Keratinocyte (primary cell): Measurements from ENCODE around the gene STUB1. TPM values are rescaled to one million over a fixed set of nuclear protein-coding genes. Genes with fewer than 3 reads are reported as not detected.

Experiments used
- DNase-seq: peaks from one replicate; pipeline ENCODE4 v3.0.0-alpha.2; 2011; ENCODE audit warnings: low read depth, missing footprints, low spot score
- FAIRE-seq: peaks from 2 replicates; lab custom pipeline; 2011; peaks lifted over from hg19 to GRCh38; lab: Jason Lieb, UNC
- H2AFZ ChIP-seq: 2 replicates; pipeline ENCODE4 v1.6.0; 2012; ENCODE audit warnings: low read length, control low read depth, inconsistent platforms; ENCODE audit not compliant: control insufficient read depth
- H3K27ac ChIP-seq: 2 replicates; pipeline ENCODE4 v1.5.1; 2011; ENCODE audit warnings: low read length; ENCODE audit not compliant: control insufficient read depth, insufficient read depth
- H3K27me3 ChIP-seq: 3 replicates; pipeline ENCODE4 v1.6.0; 2011; ENCODE audit warnings: low read length; ENCODE audit not compliant: control insufficient read depth, insufficient read depth; ENCODE audit errors: extremely low read depth
- H3K36me3 ChIP-seq, 2 experiments: 2 replicates in 1 of 2; 3 replicates in 1 of 2; pipeline ENCODE4 v1.5.1; 2011; ENCODE audit warnings: low read length in 2 of 2, mild to moderate bottlenecking in 1 of 2; ENCODE audit not compliant: control insufficient read depth in 2 of 2, insufficient read depth in 2 of 2; ENCODE audit errors: extremely low read depth in 1 of 2
- H3K4me1 ChIP-seq: 3 replicates; pipeline ENCODE4 v1.5.1; 2011; ENCODE audit warnings: low read length; ENCODE audit not compliant: control insufficient read depth, insufficient read depth; ENCODE audit errors: extremely low read depth
- H3K4me2 ChIP-seq: 3 replicates; pipeline ENCODE4 v1.6.0; 2011; ENCODE audit warnings: low read depth, low read length; ENCODE audit not compliant: control insufficient read depth, insufficient read depth; ENCODE audit errors: extremely low read depth
- H3K4me3 ChIP-seq, 3 experiments: fragments of 200-600 bp in 1 of 3; sonication (generic) in 1 of 3; 2 replicates in 2 of 3; 3 replicates in 1 of 3; pipeline ENCODE4 v1.5.1; 2011 to 2016; ENCODE audit warnings: low read length in 3 of 3, mild to moderate bottlenecking in 3 of 3, control low read depth in 2 of 3, inconsistent platforms in 1 of 3, low read depth in 1 of 3, mixed read lengths in 1 of 3, mixed run types in 1 of 3, moderate library complexity in 1 of 3; ENCODE audit not compliant: control insufficient read depth in 2 of 3, insufficient read depth in 2 of 3; ENCODE audit errors: extremely low read depth in 1 of 3
- H3K79me2 ChIP-seq: 2 replicates; pipeline ENCODE4 v1.6.0; 2012; ENCODE audit warnings: low read length; ENCODE audit not compliant: control insufficient read depth, insufficient read depth
- H3K9ac ChIP-seq: 3 replicates; pipeline ENCODE4 v1.6.0; 2011; ENCODE audit warnings: low read length; ENCODE audit not compliant: control insufficient read depth, insufficient read depth; ENCODE audit errors: extremely low read depth
- H3K9me1 ChIP-seq: 3 replicates; pipeline ENCODE4 v1.6.0; 2011; ENCODE audit warnings: low read length; ENCODE audit not compliant: control insufficient read depth, insufficient read depth; ENCODE audit errors: extremely low read depth
- H3K9me3 ChIP-seq: 2 replicates; pipeline ENCODE4 v1.5.1; 2012; ENCODE audit warnings: low read depth, low read length; ENCODE audit not compliant: control insufficient read depth
- H4K20me1 ChIP-seq: 3 replicates; pipeline ENCODE4 v1.6.0; 2011; ENCODE audit warnings: low read length; ENCODE audit not compliant: control insufficient read depth, insufficient read depth; ENCODE audit errors: extremely low read depth
- CTCF ChIP-seq, 3 experiments: IDR thresholded peaks in 1 of 3; conservative IDR thresholded peaks in 1 of 3; optimal IDR thresholded peaks in 1 of 3; 2 replicates in 2 of 3; 3 replicates in 1 of 3; pipeline versions ENCODE3 to v1.5.1; 2011; ENCODE audit warnings: low read length in 3 of 3, mild to moderate bottlenecking in 3 of 3, moderate library complexity in 2 of 3, control low read depth in 1 of 3, inconsistent platforms in 1 of 3; ENCODE audit not compliant: insufficient read depth in 2 of 3; ENCODE audit errors: extremely low read depth in 1 of 3
- EZH2 ChIP-seq: IDR thresholded peaks from one replicate; pipeline ENCODE4 v1.6.1; 2012; ENCODE audit warnings: inconsistent platforms, mild to moderate bottlenecking, low read length, moderate library complexity
- dilution Hi-C: fragments of 300-500 bp; cut with MboI; formaldehyde crosslinking; loops from one replicate; pipeline ENCODE4 v1.7.0; 2020; ENCODE audit warnings: low sequenced_read_pairs; ENCODE audit not compliant: extremely low pct_ligation_motif_present
- polyA plus RNA-seq, 5 experiments: library from polyadenylated mRNA; depleted of rRNA in 3 of 5; stranded (reverse) in 3 of 5; stranded (forward) in 1 of 5; unstranded in 1 of 5; fragments of >200 nt; gene quantifications; 1 replicate in 1 of 5; 2 replicates in 3 of 5; 3 replicates in 1 of 5; pipeline versions ENCODE4 v1.2.1 to v1.2.3, GENCODE V29; 2011 to 2012; ENCODE audit warnings: missing spikeins in 2 of 5, low read depth in 1 of 5, low replicate concordance in 1 of 5

The STUB1 gene
- polyA plus RNA-seq, 1 donor (not counting 4 experiments of a cell fraction or from before 2014, with no cell fraction given), result 124 TPM

- H3K9me3 ChIP-seq, result no peaks in the 10 kb centered on the region
- no peak overlapping the region for H3K4me3 ChIP-seq
- no peak overlapping the region for H3K27ac ChIP-seq
- no peaks in the 10 kb centered on the region for H3K9me1 ChIP-seq
- no peak overlapping the region for H3K9ac ChIP-seq
- TF ChIP-seq EZH2, result no peak
- TF ChIP-seq CTCF (optimal IDR thresholded peaks at IDR 0.05 in 1 of 3, IDR thresholded peaks at IDR 0.05 in 1 of 3, conservative IDR thresholded peaks at IDR 0.05 in 1 of 3; ENCODE audit: extremely low read depth in 1 of 3, insufficient read depth in 2 of 3, low read length in 3 of 3), result no peak
- peak overlapping the region; percentile 83 for H3K4me2 ChIP-seq
- FAIRE-seq (no peak), DNase-seq (no peak)
- H3K4me1 ChIP-seq, result peaks cover 10% of the 10 kb centered on the region
- dilution Hi-C loops, result no loop called here
- H3K27me3 ChIP-seq, result no peaks in the 10 kb centered on the region
- H2AFZ ChIP-seq, result no peak overlapping the region
- peaks cover 28% of the 10 kb centered on the region for H3K79me2 ChIP-seq
- H3K36me3 ChIP-seq, result peaks cover 18 to 33% of the 10 kb centered on the region in 2 experiments
- H4K20me1 ChIP-seq, result no peaks in the 10 kb centered on the region
Measured at GRCh38 chr16:669666-670065, 10.5 kb upstream of the STUB1 start.

DNA sequence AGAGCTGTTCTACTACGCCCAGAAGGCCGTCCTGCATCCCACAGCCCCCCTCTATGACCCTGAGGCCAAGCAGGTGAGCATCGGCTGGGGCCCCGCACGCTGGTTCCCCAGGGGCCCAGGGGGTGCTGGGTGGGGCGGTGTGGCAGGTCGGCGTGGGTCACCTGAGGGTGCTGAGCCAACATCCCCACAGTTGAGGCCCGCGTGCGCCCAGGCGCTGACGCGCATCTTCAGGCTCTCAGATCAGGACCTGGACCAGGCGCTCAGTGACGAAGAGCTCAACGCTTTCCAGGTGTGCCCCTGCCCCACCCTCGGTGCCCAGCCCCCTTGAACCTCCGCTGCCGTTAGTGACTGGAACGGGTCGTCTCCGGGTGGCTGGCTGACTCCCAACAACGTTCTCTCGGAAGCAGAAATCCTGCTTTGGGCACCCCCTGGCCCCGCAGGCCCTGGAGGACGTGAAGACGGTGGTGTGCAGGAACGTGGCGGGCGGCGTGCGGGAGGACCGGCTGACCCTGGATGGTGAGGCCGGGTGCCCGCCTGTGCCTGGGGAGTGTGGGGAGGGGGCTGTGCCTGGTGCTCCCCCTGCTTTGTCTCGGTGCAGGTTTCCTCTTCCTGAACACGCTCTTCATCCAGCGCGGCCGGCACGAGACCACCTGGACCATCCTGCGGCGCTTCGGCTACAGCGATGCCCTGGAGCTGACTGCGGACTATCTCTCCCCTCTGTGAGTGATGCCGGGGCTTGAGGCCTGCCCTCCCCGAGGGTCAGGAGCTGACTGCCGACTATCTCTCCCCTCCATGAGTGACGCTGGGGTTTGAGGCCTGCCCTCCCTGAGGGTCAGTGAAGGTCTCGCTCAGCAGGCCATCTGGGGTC lies 9.5 kb upstream of the STUB1 start:
- DNase-seq, result no peak
- no peak overlapping the region for H3K4me2 ChIP-seq
- dilution Hi-C loops, result no loop called here
- H4K20me1 ChIP-seq, result no peaks in the 10 kb centered on the region
- no peak for TF ChIP-seq EZH2
- TF ChIP-seq CTCF (optimal IDR thresholded peaks at IDR 0.05 in 1 of 3, IDR thresholded peaks at IDR 0.05 in 1 of 3, conservative IDR thresholded peaks at IDR 0.05 in 1 of 3; ENCODE audit: extremely low read depth in 1 of 3, insufficient read depth in 2 of 3, low read length in 3 of 3), result no peak
- H3K27me3 ChIP-seq, result no peaks in the 10 kb centered on the region
- no peak overlapping the region for H3K27ac ChIP-seq
- no peaks in the 10 kb centered on the region for H3K9me1 ChIP-seq
- H3K9me3 ChIP-seq, result no peaks in the 10 kb centered on the region
- FAIRE-seq, result no peak
- peaks cover 18 to 33% of the 10 kb centered on the region in 2 experiments for H3K36me3 ChIP-seq
- no peak overlapping the region for H2AFZ ChIP-seq
- no peak overlapping the region for H3K4me3 ChIP-seq
- no peak overlapping the region for H3K9ac ChIP-seq
- H3K4me1 ChIP-seq, result peaks cover 14% of the 10 kb centered on the region
- peaks cover 28% of the 10 kb centered on the region for H3K79me2 ChIP-seq
